Measurements from ENCODE around the gene TAOK2. TPM values are rescaled to one million over a fixed set of nuclear protein-coding genes. Genes with fewer than 3 reads are reported as not detected.

Gene TAOK2
- polyA plus RNA-seq, 1 donor, result 46.6 TPM

- no peaks in the 10 kb centered on the region for H3K27me3 ChIP-seq (ENCODE audit: control insufficient read depth, insufficient read depth, low read length)
- peaks cover 13% of the 10 kb centered on the region for H3K4me1 ChIP-seq (ENCODE audit: control insufficient read depth, insufficient read depth, low read length)
- no peak overlapping the region for H3K27ac ChIP-seq (ENCODE audit: low read length)
- no peak for DNase-seq
- peaks cover 39% of the 10 kb centered on the region for H3K36me3 ChIP-seq (ENCODE audit: control insufficient read depth, insufficient read depth, low read length)
- WGBS (ENCODE audit: insufficient coverage, low lambda C conversion rate), result 96% methylated on average over 6 of the region's 9 CpGs
- H3K9me3 ChIP-seq (ENCODE audit: control insufficient read depth, low read depth, low read length), result no peaks in the 10 kb centered on the region
- no peak overlapping the region for H3K4me3 ChIP-seq (ENCODE audit: low read length)
Measured at GRCh38 chr16:29993903-29994599, 20.4 kb downstream of the TAOK2 start.

- H3K9me3 ChIP-seq (ENCODE audit: control insufficient read depth, low read depth, low read length), result no peaks in the 10 kb centered on the region
- peak in 1 of 2 donors; percentile 64 for DNase-seq
- peaks cover 32% of the 10 kb centered on the region for H3K36me3 ChIP-seq (ENCODE audit: control insufficient read depth, insufficient read depth, low read length)
- peak overlapping the region; percentile 98 for H3K4me3 ChIP-seq (ENCODE audit: low read length)
- WGBS (ENCODE audit: insufficient coverage, low lambda C conversion rate), result no CpG with 5 or more reads among the region's 24 CpGs
- no peaks in the 10 kb centered on the region for H3K27me3 ChIP-seq (ENCODE audit: control insufficient read depth, insufficient read depth, low read length)
- peak overlapping the region; percentile 99 for H3K27ac ChIP-seq (ENCODE audit: low read length)
- H3K4me1 ChIP-seq (ENCODE audit: control insufficient read depth, insufficient read depth, low read length), result peaks cover 9% of the 10 kb centered on the region
Measured at GRCh38 chr16:29994600-29995323, 21.1 kb downstream of the TAOK2 start.

DNA sequence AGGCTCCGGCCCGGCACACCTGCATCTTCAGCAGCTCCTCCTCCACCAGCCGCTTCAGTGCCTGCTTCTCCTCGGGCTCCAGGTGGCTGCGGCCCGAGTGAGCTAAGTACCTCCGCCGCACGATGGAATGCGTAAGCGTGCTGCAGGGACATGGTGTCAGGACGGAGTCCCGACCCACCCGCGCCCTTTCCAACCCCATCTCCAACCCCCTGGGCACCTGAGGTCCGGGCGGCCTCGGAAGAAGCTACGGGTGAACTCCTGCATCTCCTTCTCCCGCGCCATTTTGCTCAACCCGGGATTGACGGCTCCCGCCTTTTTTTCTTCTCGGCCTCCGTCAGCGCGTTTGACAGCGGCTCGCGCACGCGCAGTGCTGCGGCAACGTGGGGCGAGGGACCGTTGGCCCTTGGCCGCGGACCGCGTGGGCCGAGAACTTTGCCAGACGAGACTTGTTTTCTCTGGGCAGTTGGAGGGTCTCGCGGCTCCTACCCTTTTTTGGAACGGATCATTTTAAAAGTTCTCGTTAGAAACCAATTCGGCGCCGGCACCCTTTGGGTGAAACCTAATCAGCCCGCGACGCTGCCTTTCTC, 21.7 kb downstream of the TAOK2 start, which contains the start of gene HIRIP3:
Gene HIRIP3, minus strand, starts transcription at position 294 of the 587 bp plus-strand sequence. Its CDS starts 12 bp downstream, at position 282.
- peaks cover 6% of the 10 kb centered on the region for H3K4me1 ChIP-seq (ENCODE audit: control insufficient read depth, insufficient read depth, low read length)
- no peaks in the 10 kb centered on the region for H3K27me3 ChIP-seq (ENCODE audit: control insufficient read depth, insufficient read depth, low read length)
- WGBS (ENCODE audit: insufficient coverage, low lambda C conversion rate), result no CpG with 5 or more reads among the region's 53 CpGs
- peak; percentile 79 to 87 for DNase-seq
- H3K27ac ChIP-seq (ENCODE audit: low read length), result peak within 1 kb of the TSS; percentile 99
- H3K4me3 ChIP-seq (ENCODE audit: low read length), result peak within 1 kb of the TSS; percentile 98
- no peaks in the 10 kb centered on the region for H3K9me3 ChIP-seq (ENCODE audit: control insufficient read depth, low read depth, low read length)
- peaks cover 34% of the 10 kb centered on the region for H3K36me3 ChIP-seq (ENCODE audit: control insufficient read depth, insufficient read depth, low read length)

GRCh38 chr16:29995911-29996765, 22.5 kb downstream of the TAOK2 start, which contains the start of gene INO80E:
INO80E (plus strand) TSS chr16:29996241; CDS start chr16:29996311, 70 bp downstream.
- Histone ChIP-seq H3K4me1 (ENCODE audit: control insufficient read depth, insufficient read depth, low read length) (peaks cover 6% of the 10 kb centered on the region), H3K9me3 (ENCODE audit: control insufficient read depth, low read depth, low read length) (no peaks in the 10 kb centered on the region), H3K27me3 (ENCODE audit: control insufficient read depth, insufficient read depth, low read length) (no peaks in the 10 kb centered on the region), H3K4me3 (ENCODE audit: low read length) (peak within 1 kb of the TSS; percentile 98), H3K36me3 (ENCODE audit: control insufficient read depth, insufficient read depth, low read length) (peaks cover 32% of the 10 kb centered on the region), H3K27ac (ENCODE audit: low read length) (peak within 1 kb of the TSS; percentile 99)
- DNase-seq, result peak; percentile 98
- no CpG with 5 or more reads among the region's 65 CpGs for WGBS (ENCODE audit: insufficient coverage, low lambda C conversion rate)

GRCh38 chr16:29996766-29997250, 23.1 kb downstream of the TAOK2 start:
- peaks cover 6% of the 10 kb centered on the region for H3K4me1 ChIP-seq (ENCODE audit: control insufficient read depth, insufficient read depth, low read length)
- WGBS (ENCODE audit: insufficient coverage, low lambda C conversion rate), result no CpG with 5 or more reads among the region's 9 CpGs
- H3K27ac ChIP-seq (ENCODE audit: low read length), result no peak overlapping the region
- H3K36me3 ChIP-seq (ENCODE audit: control insufficient read depth, insufficient read depth, low read length), result peaks cover 28% of the 10 kb centered on the region
- no peaks in the 10 kb centered on the region for H3K9me3 ChIP-seq (ENCODE audit: control insufficient read depth, low read depth, low read length)
- no peaks in the 10 kb centered on the region for H3K27me3 ChIP-seq (ENCODE audit: control insufficient read depth, insufficient read depth, low read length)
- H3K4me3 ChIP-seq (ENCODE audit: low read length), result peak overlapping the region; percentile 98
- no peak for DNase-seq

- DNase-seq, result no peak
- 100% methylated on average over 3 of the region's 6 CpGs for WGBS (ENCODE audit: insufficient coverage, low lambda C conversion rate)
- Histone ChIP-seq H3K27ac (ENCODE audit: low read length) (no peak overlapping the region), H3K27me3 (ENCODE audit: control insufficient read depth, insufficient read depth, low read length) (no peaks in the 10 kb centered on the region), H3K36me3 (ENCODE audit: control insufficient read depth, insufficient read depth, low read length) (peaks cover 22% of the 10 kb centered on the region), H3K4me3 (ENCODE audit: low read length) (no peak overlapping the region), H3K4me1 (ENCODE audit: control insufficient read depth, insufficient read depth, low read length) (peaks cover 4% of the 10 kb centered on the region), H3K9me3 (ENCODE audit: control insufficient read depth, low read depth, low read length) (no peaks in the 10 kb centered on the region)
Measured at GRCh38 chr16:29999605-30000004, 25.9 kb downstream of the TAOK2 start.

DNA sequence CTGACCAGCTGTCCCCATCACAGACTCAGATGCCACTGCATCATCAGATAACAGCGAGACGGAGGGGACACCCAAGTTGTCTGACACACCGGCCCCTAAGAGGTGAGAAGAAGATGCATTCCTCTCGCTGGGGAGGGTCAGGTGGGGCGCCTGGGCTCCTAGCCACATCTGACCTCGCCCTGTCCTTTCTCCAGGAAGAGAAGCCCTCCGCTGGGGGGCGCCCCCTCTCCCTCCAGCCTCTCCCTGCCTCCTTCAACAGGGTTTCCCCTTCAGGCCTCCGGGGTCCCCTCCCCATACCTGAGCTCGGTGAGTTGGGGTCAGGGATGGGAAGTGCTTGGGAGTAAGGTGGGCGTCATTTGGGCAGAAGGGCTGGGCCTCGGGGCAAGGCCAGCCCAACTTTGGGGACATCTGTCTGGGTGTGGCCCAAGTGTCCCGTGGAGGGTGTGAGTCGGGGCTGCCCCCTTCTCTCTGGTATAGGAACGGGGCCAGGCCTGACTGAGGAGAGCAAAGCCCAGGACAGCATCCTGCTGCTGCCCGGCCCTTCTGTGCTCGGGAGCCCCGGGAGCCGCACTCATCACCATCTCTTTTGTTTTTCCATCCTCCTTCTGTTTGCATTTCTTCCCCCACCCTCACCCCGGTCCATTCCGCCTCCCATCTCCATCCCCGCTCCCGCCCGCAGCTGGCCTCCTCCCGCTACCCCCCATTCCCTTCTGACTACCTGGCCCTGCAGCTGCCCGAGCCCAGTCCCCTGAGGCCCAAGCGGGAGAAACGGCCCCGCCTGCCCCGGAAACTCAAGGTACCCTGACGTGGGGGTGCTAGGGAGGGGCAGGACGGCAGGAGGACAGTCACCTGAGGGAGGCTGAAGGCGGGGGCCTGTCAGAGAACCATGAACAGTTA, 27.3 kb downstream of the TAOK2 start:
- no peaks in the 10 kb centered on the region for H3K4me1 ChIP-seq (ENCODE audit: control insufficient read depth, insufficient read depth, low read length)
- no peaks in the 10 kb centered on the region for H3K9me3 ChIP-seq (ENCODE audit: control insufficient read depth, low read depth, low read length)

DNA sequence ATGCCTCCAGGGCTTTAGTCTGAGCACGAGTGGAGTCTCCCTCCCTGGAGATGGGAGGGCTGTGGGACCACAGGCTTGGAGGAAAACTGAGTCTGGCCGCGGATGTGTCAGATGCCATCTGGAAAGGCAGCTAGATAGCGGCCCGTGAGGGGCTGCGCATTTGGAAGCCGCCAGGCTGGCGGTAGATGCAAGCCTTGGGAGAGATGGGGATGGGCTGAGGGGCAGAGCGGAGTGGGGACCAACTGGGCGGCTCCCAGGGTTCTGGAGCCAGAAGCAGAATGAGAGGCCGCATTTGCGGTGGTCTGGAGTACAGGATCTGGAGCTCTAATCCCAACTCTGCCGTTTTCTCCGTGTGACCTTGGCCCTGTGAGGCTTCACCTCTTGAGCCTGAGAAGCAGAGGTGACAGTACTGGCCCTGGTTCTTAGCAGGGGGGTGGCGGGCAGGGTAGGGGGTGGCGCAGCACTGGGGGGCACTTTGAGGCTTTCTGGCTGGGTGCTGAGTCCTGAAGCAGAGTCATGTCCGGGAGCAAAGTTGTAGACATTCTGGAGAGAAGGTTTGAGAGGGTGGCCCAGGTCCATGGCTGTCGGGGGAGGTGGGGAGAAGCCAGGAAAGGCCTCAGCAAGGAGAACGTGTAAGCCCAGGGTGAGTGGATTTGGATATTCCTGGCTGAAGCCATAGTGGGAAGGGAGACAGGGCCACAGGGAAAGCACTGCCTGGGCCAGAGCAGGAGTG, 29.1 kb downstream of the TAOK2 start:
- no peak for DNase-seq
- WGBS (ENCODE audit: insufficient coverage, low lambda C conversion rate), result 80% methylated on average over 1 of the region's 19 CpGs
- Histone ChIP-seq H3K9me3 (ENCODE audit: control insufficient read depth, low read depth, low read length) (no peaks in the 10 kb centered on the region), H3K36me3 (ENCODE audit: control insufficient read depth, insufficient read depth, low read length) (peaks cover 28% of the 10 kb centered on the region), H3K4me1 (ENCODE audit: control insufficient read depth, insufficient read depth, low read length) (no peaks in the 10 kb centered on the region), H3K27me3 (ENCODE audit: control insufficient read depth, insufficient read depth, low read length) (no peaks in the 10 kb centered on the region), H3K27ac (ENCODE audit: low read length) (no peak overlapping the region), H3K4me3 (ENCODE audit: low read length) (no peak overlapping the region)

More for the DNA sequence above, 27.3 kb downstream of the TAOK2 start:
- H3K27ac ChIP-seq (ENCODE audit: low read length), result no peak overlapping the region
- H3K36me3 ChIP-seq (ENCODE audit: control insufficient read depth, insufficient read depth, low read length), result peaks cover 25% of the 10 kb centered on the region
- H3K27me3 ChIP-seq (ENCODE audit: control insufficient read depth, insufficient read depth, low read length), result no peaks in the 10 kb centered on the region
- DNase-seq, result no peak
- no CpG with 5 or more reads among the region's 33 CpGs for WGBS (ENCODE audit: insufficient coverage, low lambda C conversion rate)
- no peak overlapping the region for H3K4me3 ChIP-seq (ENCODE audit: low read length)
